Renal cortical epithelial cell (primary cell): ENCODE measurements around the gene DTNBP1. TPM values are rescaled to one million over a fixed set of nuclear protein-coding genes. Genes with fewer than 3 reads are reported as not detected.
A peak's percentile ranks its signal among the peaks of the same experiment; 100 is the strongest.

Experiments used
- DNase-seq: peaks from one replicate; pipeline ENCODE4 v3.0.0-alpha.2; 2011; ENCODE audit warnings: low read depth
- total RNA-seq: library from RNA; depleted of rRNA; stranded (reverse); fragments of >200 nt; gene quantifications from 2 replicates; pipeline ENCODE4 v1.2.3, GENCODE V29; 2014

The DTNBP1 gene
- total RNA-seq, 1 donor from 2014 or later = 15.1 TPM

- no peak for DNase-seq
Measured at GRCh38 chr6:15626160-15626559, 36.7 kb downstream of the DTNBP1 start.

- DNase-seq = peak; percentile 47
Measured at GRCh38 chr6:15623276-15624116, 39.3 kb downstream of the DTNBP1 start.

- DNase-seq = no peak
Measured at GRCh38 chr6:15622045-15622740, 40.6 kb downstream of the DTNBP1 start.

GRCh38 chr6:15621203-15622044 is 41.4 kb downstream of the DTNBP1 start:
- peak; percentile 33 for DNase-seq

GRCh38 chr6:15620611-15621010 is 42.2 kb downstream of the DTNBP1 start:
- no peak for DNase-seq

- no peak for DNase-seq
Measured at GRCh38 chr6:15619330-15619729, 43.5 kb downstream of the DTNBP1 start.

- DNase-seq = no peak
Measured at GRCh38 chr6:15618685-15619084, 44.1 kb downstream of the DTNBP1 start.

- peak; percentile 53 for DNase-seq
Measured at GRCh38 chr6:15616261-15616660, 46.6 kb downstream of the DTNBP1 start.

- peak; percentile 66 for DNase-seq
Measured at GRCh38 chr6:15615802-15616201, 47.0 kb downstream of the DTNBP1 start.

- no peak for DNase-seq
Measured at GRCh38 chr6:15614277-15614676, 48.6 kb downstream of the DTNBP1 start.

GRCh38 chr6:15608396-15608795 is 54.4 kb downstream of the DTNBP1 start:
- DNase-seq = peak; percentile 84

- no peak for DNase-seq
Measured at GRCh38 chr6:15607603-15608002, 55.2 kb downstream of the DTNBP1 start.

- DNase-seq = no peak
Measured at GRCh38 chr6:15606347-15606746, 56.5 kb downstream of the DTNBP1 start.

- DNase-seq = no peak
Measured at GRCh38 chr6:15604843-15605242, 58.0 kb downstream of the DTNBP1 start.

- DNase-seq = no peak
Measured at GRCh38 chr6:15602154-15602553, 60.7 kb downstream of the DTNBP1 start.

GRCh38 chr6:15598273-15598798 is 64.5 kb downstream of the DTNBP1 start:
- no peak for DNase-seq

GRCh38 chr6:15596186-15596896 is 66.5 kb downstream of the DTNBP1 start:
- no peak for DNase-seq

- peak; percentile 54 for DNase-seq
Measured at GRCh38 chr6:15595461-15596173, 67.2 kb downstream of the DTNBP1 start.

GRCh38 chr6:15594512-15595259 is 68.1 kb downstream of the DTNBP1 start:
- DNase-seq = no peak

- no peak for DNase-seq
Measured at GRCh38 chr6:15593798-15594197, 69.0 kb downstream of the DTNBP1 start.
